ENCODE results near the gene SEMA6D.

The SEMA6D gene

GRCh38 chr15:47717036-47717612 is at the start of gene SEMA6D:
SEMA6D (plus strand) TSS chr15:47717505; CDS start chr15:47759799, 42,294 bp downstream.
- DNase-seq: peak; percentile 91

DNA sequence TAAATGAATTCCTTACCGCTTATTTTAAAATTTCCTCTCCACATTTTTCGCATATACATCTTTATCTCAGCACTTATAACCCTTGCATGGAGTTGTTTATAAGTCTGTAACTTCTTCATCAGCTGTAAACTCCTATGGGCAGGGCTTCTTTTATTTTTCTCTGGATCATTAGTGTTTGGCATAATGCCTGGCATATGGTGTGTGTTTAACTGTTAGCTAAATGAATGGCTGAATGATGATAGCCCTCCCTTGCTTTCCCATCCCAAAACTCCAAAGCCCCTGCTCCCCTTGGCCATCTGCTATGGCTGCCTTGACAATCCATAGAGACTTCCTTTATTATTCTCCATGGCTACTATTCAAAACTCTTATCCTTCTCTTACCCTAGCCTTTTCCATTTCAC is 48.1 kb upstream of the SEMA6D start:
- DNase-seq: peak; percentile 70

GRCh38 chr15:47670365-47670764 is 46.9 kb upstream of the SEMA6D start:
- no peak for DNase-seq

- peak; percentile 52 for DNase-seq
Observed at GRCh38 chr15:47673232-47673761, 44.0 kb upstream of the SEMA6D start.

DNA sequence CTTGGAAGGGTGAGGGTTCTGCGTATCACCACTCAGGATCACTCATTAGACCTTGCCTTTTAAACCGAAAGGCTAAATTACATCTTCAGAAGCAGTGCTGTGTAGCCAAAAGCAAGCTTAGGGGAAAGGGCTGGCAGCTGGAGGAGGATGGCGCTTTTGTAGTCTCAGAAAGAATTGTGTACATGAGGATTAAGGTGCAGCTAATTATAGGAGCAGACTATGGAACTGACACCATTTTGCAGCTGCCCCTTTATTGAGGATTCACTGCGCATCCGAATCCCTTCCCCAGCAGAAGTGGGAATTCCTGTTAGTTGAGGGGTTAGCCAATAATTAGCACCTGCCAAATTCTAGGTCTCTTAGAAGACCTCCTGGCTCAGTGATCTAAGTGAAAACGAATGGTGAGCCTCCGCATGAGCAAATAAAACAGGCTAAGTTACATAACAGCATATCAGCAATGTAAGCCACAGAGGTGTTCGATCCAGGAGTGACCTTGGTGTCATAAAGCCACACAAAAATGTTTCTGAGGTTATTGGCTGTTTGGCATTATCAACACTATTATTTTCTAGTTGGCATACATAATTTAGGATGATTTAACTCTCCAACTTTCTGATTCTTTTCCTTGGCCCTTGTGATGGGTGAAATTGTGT is 42.6 kb upstream of the SEMA6D start:
- peak; percentile 98 for DNase-seq

DNA sequence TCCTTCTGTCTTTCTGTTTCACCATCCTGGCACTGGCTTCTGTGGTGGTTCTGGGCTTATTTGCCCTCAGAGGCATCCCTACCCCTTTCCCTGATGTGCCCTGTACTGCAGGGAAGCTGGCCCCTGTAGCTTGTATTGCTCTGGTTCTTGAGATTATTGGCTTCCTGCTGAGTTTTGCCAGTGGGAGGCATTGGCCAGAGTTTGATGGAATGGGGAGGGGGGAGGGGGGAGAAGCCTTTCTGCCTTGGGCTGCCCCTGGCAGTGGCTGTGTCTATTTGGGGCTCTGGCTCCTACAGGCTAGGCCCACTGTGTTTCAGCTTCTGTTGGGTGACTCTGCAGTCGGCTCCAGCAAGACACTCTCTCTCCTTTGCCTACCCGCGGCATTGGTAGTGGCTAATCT is 41.6 kb upstream of the SEMA6D start:
- peak; percentile 56 for DNase-seq

GRCh38 chr15:47678040-47678439 is 39.3 kb upstream of the SEMA6D start:
- DNase-seq: no peak

- no peak for DNase-seq
Observed at GRCh38 chr15:47682661-47683060, 34.6 kb upstream of the SEMA6D start.

DNA sequence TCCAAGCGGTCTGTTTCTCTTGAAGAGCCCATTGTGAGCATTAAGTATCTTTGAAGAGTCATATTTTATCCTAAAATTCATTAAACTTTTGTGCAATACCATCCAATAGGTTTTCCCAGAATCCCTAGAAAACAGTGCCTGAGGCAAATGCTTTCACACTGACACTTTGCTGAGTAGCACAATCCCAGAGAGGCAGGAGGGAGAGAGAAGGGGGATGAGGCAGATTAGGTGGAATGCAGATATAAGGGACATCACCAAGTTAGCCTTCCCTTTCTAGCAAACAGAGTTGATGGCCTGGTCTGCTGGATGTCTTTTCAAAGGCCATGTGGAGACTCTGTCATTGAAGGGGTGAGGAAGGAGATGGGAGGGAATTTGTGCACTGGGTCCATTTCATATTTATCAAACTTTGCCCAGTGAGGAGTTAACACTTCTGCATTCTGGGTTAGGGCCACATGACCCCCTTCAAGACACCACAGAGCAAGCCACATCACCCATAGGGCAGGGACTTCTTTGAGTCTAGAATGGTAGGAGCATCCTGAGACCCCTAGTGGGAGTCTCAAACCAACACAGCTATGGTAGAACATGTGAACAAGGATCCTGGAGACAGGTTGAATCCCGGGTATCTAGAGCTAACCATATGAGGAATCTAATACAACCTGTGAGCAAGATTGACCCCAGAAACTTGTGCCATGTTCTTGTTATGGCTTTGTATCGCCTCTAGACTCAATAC is 32.0 kb upstream of the SEMA6D start:
- no peak for DNase-seq

DNA sequence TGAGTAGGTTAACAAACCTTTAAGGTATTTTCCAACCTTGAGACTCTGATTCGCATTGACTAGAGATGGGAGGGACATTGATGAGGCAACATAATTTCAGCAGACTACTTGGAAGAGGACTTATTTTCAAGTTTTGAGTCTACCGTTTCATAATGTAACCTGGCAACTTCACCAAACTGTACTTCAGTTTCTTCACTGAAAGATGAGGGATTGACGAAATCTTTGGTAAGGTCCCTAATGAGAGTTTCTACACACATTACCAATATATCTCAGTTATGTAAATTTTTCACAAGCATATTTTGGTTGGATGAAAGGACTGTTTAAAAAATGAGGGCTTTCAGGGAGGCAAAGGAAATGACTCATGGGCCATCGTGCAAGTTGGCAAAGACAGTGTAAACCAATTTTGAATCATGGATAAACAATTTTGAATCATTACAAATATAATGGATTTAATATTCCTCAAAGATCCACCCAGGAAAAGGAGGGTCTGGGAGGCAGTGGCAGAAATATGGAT is 28.7 kb upstream of the SEMA6D start:
- no peak for DNase-seq

DNA sequence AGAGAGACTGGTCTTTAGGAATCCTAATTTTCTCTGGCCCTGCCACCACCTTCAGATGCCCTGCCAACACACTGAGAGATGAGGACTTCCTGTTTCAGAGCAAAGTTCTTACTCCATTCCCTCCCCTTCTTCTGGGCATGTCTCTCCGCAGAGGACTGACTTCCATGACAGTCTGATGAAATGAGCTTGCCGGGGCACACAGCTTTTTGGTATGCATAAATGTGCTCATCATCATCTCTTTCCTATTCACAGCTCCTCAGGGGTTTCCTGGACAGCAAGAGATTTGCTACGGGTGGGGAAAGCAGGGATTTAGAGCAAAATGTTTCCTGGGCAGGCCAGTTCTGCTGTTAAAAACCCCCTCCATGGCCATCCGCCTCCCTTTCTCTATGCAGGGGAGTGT is 27.6 kb upstream of the SEMA6D start:
- DNase-seq: no peak

DNA sequence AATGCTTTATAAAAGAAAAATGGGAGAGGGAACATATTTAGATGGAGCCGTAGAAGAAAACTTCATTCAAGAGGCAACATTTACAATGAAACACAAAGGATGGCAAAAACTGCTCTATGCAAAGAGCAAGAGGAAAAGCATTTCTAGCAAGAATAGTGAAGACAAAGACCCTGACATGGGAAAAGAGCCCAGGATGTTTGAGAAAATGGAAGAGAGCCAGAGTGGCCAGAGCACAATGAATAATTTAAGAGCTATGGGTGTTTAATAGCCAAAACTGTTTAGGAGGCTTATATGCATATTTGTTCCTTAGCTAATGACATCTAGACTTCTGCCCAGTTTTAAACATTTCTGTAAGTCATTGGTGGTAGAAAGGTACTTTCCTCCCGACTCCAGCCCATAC is 25.4 kb upstream of the SEMA6D start:
- peak; percentile 43 for DNase-seq

DNA sequence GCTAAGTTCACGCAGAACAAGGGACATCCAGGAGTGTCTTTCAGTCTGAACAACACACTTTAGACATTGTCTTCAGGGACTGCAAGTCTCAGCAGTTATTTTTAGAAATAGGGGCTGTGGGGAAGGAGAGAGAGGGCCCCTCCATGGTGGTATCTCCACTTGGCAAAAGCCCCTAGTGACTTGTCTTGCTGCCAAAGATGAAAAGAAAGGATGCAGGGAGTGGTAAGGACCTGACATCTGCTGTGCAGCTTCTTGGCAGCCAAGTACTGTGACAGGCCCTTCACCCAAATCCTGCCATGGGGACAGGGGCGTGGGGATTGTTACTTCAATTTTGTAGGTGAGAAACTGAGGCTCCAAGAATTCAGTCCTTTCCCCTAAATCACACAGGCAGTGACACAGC is 21.0 kb upstream of the SEMA6D start:
- DNase-seq: no peak

GRCh38 chr15:47705281-47705997 is 11.9 kb upstream of the SEMA6D start:
- no peak for DNase-seq

- DNase-seq: no peak
Observed at GRCh38 chr15:47707391-47707790, 9.9 kb upstream of the SEMA6D start.

DNA sequence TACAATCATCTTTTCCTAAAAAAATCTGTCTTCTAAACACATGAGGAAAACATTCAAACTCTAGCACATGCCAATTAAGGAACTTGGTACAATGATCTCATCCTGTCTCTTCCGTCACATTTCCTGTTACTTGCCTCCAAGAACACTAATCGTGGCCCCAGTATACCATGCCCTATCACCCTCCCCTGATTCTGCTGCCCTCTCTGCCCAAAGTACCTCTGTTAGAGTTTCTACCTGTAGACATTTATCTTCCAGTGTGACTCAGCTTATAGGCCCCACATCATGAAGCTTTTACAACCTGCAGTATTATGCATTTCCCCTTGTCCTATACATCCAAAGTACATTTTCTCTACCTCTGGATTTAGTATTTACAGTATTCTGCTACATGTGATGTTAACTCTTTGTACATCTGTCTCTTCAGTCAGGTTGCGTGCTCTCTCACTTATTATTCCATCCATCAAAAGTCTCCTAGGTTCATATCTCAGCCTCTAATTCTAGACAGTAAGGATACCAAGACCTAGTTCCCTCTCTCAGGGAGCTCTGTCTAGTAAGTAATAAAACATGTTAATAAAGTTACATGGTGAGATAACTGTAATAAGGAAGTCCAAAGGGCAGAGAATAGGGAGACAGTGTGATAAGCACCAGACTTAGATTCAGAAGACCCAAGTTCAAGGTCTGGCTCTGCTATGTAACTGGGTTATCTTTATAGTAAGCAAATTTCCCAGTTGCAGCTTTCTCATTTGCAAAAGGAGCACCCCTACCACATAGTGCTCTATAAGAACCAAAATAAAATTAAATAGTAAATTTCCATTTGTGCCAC is 8.9 kb upstream of the SEMA6D start:
- DNase-seq: no peak

DNA sequence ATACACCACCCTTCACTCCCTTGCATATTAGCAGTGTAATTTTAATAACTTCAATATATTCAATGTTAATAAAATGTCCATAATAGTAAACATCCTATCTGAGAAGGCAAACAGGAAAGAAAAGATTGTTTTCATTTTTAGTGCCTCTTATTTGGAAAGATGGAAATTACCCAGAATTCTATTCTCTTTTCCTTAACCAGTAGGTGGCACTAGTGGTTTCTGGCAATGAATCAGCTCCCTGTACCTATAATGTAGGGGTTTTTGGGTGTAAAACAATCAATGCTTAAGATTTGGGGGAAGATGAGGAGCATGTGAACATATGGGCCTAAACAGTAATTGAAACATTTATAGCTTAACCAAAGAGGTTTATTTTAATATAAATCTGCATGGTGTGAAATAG is 5.7 kb upstream of the SEMA6D start:
- DNase-seq: peak; percentile 51

DNA sequence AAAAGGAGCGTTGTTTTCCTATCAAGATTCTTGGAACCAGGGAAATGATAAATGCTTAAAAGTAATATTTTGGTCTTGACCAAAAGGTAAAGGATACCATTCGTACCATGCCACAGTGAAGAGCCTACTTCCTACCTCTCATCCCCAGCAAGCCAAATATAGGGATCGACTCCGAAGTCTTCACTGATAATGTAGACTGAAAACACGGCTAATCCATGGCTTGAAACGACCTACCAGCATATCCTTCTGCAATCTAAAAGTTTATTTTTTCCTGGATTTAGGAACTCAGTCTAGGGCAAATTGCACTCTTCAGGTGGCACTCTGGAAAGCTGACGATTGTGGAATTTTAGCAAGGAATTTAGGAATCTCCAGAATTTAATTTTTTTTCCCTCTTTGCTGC is 1.9 kb upstream of the SEMA6D start:
- DNase-seq: peak; percentile 36

DNA sequence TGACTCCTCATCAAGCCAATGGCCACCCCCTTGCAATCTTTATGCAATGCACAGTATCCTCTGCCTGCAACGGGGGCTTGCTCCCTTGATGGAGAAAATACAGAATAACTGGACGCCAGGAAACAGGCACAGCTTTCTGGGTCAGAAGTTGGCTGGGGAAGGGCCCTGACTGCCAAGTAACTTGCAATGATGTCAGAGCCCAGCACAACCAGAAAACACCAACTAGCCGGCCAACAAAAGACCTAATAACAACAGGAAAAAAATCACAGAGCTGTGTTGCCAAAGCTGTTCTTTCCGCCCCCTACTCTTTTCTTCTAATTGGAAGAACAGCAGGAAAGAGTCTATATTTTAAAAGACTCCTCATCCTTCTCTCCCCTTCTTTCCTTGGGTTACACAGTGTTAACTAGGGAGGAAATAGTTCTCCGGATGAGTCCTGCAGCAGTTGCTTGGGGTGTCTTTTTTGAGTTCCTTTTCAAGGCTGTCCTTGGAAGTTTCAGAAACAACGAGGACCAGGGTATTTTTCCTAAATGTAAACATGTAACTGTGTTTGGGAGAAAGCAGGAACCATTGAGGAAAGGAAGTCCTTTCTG is 1.4 kb upstream of the SEMA6D start:
- DNase-seq: peak; percentile 53

DNA sequence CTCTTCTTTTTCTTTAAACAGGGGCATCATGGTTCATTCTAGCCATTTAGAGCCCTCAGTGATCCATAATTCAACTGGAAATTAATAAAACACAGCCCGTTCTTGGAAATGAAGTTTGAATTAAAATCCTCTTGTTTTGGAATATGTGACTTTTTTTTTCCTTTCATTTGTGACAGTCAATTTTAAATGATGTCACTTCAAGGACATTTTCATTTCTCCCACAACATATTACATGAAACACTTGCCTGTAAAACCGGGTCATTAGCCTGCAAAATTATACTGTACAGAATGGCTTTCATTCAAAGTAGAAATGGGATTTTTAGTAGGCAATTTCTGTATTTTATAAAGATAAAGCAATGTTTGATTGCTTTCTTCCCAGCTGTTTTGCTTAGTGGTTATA is 789 bp upstream of the SEMA6D start:
- no peak for DNase-seq

DNA sequence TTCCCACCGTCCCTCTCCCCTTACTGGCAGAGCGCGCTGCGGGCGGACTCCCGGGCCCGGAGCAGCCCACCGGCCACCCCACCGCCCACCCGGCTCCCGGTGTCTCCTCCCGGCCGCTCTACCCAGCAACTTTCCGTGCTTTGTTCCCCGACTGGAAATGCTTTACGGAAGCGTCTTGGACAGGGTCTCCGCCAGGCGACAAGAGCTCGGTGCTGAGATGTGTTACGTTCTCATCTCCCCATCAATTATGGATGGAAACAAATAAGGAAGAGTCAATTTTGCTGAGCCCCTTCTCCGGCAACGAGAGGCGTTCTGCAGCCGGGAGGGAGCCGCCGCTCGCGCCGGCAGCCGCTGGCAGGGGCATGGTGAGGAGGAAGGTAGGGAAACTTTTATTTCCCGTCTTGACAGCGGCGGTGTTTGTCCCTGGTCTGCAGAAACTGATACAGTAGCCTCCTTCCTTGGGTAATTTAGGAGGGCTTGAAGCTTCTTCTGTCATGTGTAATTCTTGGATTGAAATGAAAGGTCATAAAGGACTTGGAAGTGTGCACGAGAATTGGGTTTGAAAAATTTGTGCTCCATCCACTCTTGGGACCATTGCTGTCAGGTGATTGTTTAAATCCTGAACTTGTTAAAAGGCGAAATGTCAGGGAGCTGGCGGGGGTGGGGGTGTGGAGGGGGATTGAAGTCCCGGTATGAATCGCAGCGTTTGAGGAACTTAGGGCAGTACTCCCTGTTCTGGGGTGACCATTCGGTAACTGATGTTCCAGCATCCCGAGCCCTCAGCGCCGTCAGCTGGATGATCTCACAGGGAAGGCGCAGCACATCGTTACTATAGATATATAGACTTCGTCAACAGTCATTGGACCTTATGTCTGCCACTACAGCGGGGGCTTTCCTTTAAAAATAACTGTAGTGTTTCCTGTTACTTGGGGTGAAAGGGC is 1.5 kb downstream of the SEMA6D start:
- peak; percentile 42 for DNase-seq

Measured in NCI-H1092 treated with DMSO at 0.1 percent for 48 hours (cell line).